HEK293 (cell line): ENCODE data around the gene SLC4A1AP.
A peak's percentile ranks its signal among the peaks of the same experiment; 100 is the strongest.

Experiments
- CTCF ChIA-PET: fragments of 350-600 bp; formaldehyde crosslinking; extraction: SDS; loops from one replicate; lab custom pipeline; 2021; ENCODE audit warnings: antibody characterized with exemption; lab: Yijun Ruan, JAX
- POLR2A ChIA-PET: fragments of 300-600 bp; formaldehyde crosslinking; extraction: SDS; loops from one replicate; lab custom pipeline; 2020; ENCODE audit warnings: antibody characterized with exemption, inconsistent platforms; lab: Yijun Ruan, JAX
- H3K27ac ChIP-seq: fragments of 200-500 bp; sonication (Bioruptor generic); 2 replicates; pipeline ENCODE4 v1.5.1; 2014; ENCODE audit warnings: low read depth, low read length, control low read depth, inconsistent platforms; ENCODE audit errors: extremely low read depth
- H3K36me3 ChIP-seq, 2 experiments: fragments of 200-500 bp in 1 of 2; sonication (Bioruptor generic) in 1 of 2; 1 replicate in 1 of 2; 2 replicates in 1 of 2; pipeline ENCODE4 v1.5.1; 2014 to 2017; ENCODE audit warnings: inconsistent platforms in 2 of 2, low read length in 2 of 2; ENCODE audit not compliant: control insufficient read depth in 2 of 2, insufficient read depth in 1 of 2
- H3K4me1 ChIP-seq: fragments of 200-500 bp; sonication (Bioruptor generic); 2 replicates; pipeline ENCODE4 v1.5.1; 2014; ENCODE audit warnings: mild to moderate bottlenecking, low read length, inconsistent platforms; ENCODE audit not compliant: control insufficient read depth, insufficient read depth
- H3K4me3 ChIP-seq: 2 replicates; pipeline ENCODE4 v1.5.1; 2011; ENCODE audit warnings: low read depth, mild to moderate bottlenecking, control low read depth, low read length, moderate library complexity
- H3K9me3 ChIP-seq: fragments of 200-500 bp; sonication (Bioruptor generic); 2 replicates; pipeline ENCODE4 v1.5.1; 2014; ENCODE audit warnings: low read depth, low read length, inconsistent platforms; ENCODE audit not compliant: control insufficient read depth, insufficient read depth
- HOXA7 ChIP-seq: sonication (generic); formaldehyde crosslinking; IDR thresholded peaks from 2 replicates; pipeline ENCODE4 v1.8.1; 2022; ENCODE audit warnings: missing genetic modification reagents, borderline replicate concordance
- KLF9 ChIP-seq: fragments of 450-650 bp; formaldehyde crosslinking; IDR thresholded peaks from 2 replicates; pipeline ENCODE4 v1.5.1; 2016; ENCODE audit warnings: missing biosample characterization, missing genetic modification characterization, low read depth
- MZF1 ChIP-seq: fragments of 450-650 bp; formaldehyde crosslinking; IDR thresholded peaks from 2 replicates; pipeline ENCODE4 v1.5.1; 2017; ENCODE audit warnings: missing biosample characterization, missing genetic modification characterization, borderline replicate concordance
- RBAK ChIP-seq: fragments of 450-650 bp; formaldehyde crosslinking; IDR thresholded peaks from 2 replicates; pipeline ENCODE4 v1.5.1; 2016; ENCODE audit warnings: missing biosample characterization, missing genetic modification characterization
- SP2 ChIP-seq: fragments of 450-650 bp; formaldehyde crosslinking; IDR thresholded peaks from 2 replicates; pipeline ENCODE4 v1.5.1; 2016; ENCODE audit warnings: missing biosample characterization, missing genetic modification characterization
- ZBTB8A ChIP-seq: fragments of 450-650 bp; formaldehyde crosslinking; IDR thresholded peaks from 2 replicates; pipeline ENCODE4 v1.5.1; 2016; ENCODE audit warnings: missing biosample characterization, missing genetic modification characterization
- ZFP3 ChIP-seq: fragments of 450-650 bp; formaldehyde crosslinking; IDR thresholded peaks from 2 replicates; pipeline ENCODE4 v1.5.1; 2016; ENCODE audit warnings: low read depth, missing biosample characterization, missing genetic modification characterization
- ZNF112 ChIP-seq: fragments of 450-650 bp; formaldehyde crosslinking; IDR thresholded peaks from 2 replicates; pipeline ENCODE4 v1.5.0; 2017; ENCODE audit warnings: missing biosample characterization, missing genetic modification characterization
- ZNF138 ChIP-seq: fragments of 450-650 bp; formaldehyde crosslinking; IDR thresholded peaks from 2 replicates; pipeline ENCODE4 v1.5.1; 2016; ENCODE audit warnings: missing biosample characterization, missing genetic modification characterization, borderline replicate concordance
- ZNF16 ChIP-seq: fragments of 450-650 bp; formaldehyde crosslinking; IDR thresholded peaks from 2 replicates; pipeline ENCODE4 v1.5.1; 2016; ENCODE audit warnings: low read depth, missing biosample characterization, missing genetic modification characterization
- ZNF211 ChIP-seq: fragments of 450-650 bp; formaldehyde crosslinking; IDR thresholded peaks from 2 replicates; pipeline ENCODE4 v1.5.1; 2016; ENCODE audit warnings: low read depth, missing biosample characterization, missing genetic modification characterization
- ZNF248 ChIP-seq: fragments of 450-650 bp; formaldehyde crosslinking; IDR thresholded peaks from 2 replicates; pipeline ENCODE4 v1.5.1; 2017; ENCODE audit warnings: missing biosample characterization, missing genetic modification characterization
- ZNF266 ChIP-seq: fragments of 450-650 bp; formaldehyde crosslinking; IDR thresholded peaks from 2 replicates; pipeline ENCODE4 v1.5.1; 2016; ENCODE audit warnings: missing biosample characterization, missing genetic modification characterization, low read depth
- ZNF416 ChIP-seq: fragments of 450-650 bp; formaldehyde crosslinking; IDR thresholded peaks from 2 replicates; pipeline ENCODE4 v1.5.1; 2016; ENCODE audit warnings: missing biosample characterization, missing genetic modification characterization
- ZNF654 ChIP-seq: fragments of 450-650 bp; formaldehyde crosslinking; IDR thresholded peaks from 2 replicates; pipeline ENCODE4 v1.5.1; 2016; ENCODE audit warnings: low read depth, missing biosample characterization, missing genetic modification characterization
- ZNF701 ChIP-seq: fragments of 450-650 bp; formaldehyde crosslinking; IDR thresholded peaks from 2 replicates; pipeline ENCODE4 v1.5.1; 2016; ENCODE audit warnings: missing biosample characterization, missing genetic modification characterization
- ZNF776 ChIP-seq: fragments of 450-650 bp; formaldehyde crosslinking; IDR thresholded peaks from 2 replicates; pipeline ENCODE4 v1.5.0; 2017; ENCODE audit warnings: missing biosample characterization, missing genetic modification characterization, borderline replicate concordance
- ZNF791 ChIP-seq: fragments of 450-650 bp; formaldehyde crosslinking; IDR thresholded peaks from 2 replicates; pipeline ENCODE4 v1.5.1; 2016; ENCODE audit warnings: missing biosample characterization, missing genetic modification characterization
- ZNF837 ChIP-seq: fragments of 450-650 bp; formaldehyde crosslinking; IDR thresholded peaks from 2 replicates; pipeline ENCODE4 v1.5.1; 2016; ENCODE audit warnings: missing biosample characterization, missing genetic modification characterization
- ZSCAN23 ChIP-seq: fragments of 450-650 bp; formaldehyde crosslinking; IDR thresholded peaks from 2 replicates; pipeline ENCODE4 v1.5.1; 2016; ENCODE audit warnings: missing biosample characterization, missing genetic modification characterization
- TF ChIP-seq, protein P1 (sequence below): fragments of 450-650 bp; formaldehyde crosslinking; IDR thresholded peaks from 2 replicates; pipeline ENCODE4 v1.5.1; 2016; ENCODE audit warnings: missing biosample characterization, missing genetic modification characterization, low read depth
- TF ChIP-seq, protein P2 (sequence below): fragments of 450-650 bp; formaldehyde crosslinking; IDR thresholded peaks from 2 replicates; pipeline ENCODE4 v1.5.1; 2016; ENCODE audit warnings: missing biosample characterization, missing genetic modification characterization

Gene SLC4A1AP

DNA sequence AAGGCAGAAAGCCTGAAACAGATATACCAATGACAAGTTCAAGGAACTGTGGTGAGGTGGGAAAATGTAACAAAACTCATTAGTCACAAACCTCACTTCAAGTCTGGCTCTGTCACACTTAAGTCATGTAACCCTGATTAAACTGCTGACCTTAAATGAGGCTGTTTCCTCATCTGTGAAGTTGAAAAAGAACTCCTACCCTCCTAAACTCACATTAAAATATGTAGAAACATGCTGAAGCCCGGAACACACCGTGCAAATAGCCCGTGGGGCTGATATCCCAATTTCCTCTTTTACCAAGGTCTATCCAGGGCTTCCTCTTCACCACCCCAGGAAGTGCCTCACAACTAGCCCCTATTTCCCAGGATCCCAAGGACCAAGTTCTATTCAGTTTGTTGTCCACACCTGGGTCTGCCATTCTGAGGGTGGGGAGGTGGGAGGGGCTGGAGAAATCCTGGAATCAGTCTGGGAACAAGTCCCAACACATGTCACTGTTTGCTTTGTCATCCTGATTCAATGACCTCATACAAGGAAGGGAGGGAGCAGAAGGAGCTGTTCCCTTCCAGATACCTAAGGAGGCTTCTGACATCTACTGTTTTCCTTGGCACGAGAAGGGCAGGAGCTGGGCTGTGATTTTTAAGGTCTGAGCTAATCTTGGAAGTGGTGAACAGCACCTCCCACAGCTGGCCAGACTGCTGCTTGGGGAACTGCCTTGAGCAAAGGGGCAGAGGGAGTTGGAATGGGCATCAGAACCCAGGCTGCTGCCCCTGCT lies 42.3 kb downstream of the SLC4A1AP start (continued):
- TF ChIP-seq, protein P1, sequence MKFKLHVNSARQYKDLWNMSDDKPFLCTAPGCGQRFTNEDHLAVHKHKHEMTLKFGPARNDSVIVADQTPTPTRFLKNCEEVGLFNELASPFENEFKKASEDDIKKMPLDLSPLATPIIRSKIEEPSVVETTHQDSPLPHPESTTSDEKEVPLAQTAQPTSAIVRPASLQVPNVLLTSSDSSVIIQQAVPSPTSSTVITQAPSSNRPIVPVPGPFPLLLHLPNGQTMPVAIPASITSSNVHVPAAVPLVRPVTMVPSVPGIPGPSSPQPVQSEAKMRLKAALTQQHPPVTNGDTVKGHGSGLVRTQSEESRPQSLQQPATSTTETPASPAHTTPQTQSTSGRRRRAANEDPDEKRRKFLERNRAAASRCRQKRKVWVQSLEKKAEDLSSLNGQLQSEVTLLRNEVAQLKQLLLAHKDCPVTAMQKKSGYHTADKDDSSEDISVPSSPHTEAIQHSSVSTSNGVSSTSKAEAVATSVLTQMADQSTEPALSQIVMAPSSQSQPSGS (tag by site-specific recombination) = peak; percentile 96
- TF ChIP-seq ZSCAN23 (tag by site-specific recombination) = 0 out of 2 replicates have a peak, but pooled peaks have one; percentile 43
- TF ChIP-seq ZNF138 = no peak
- TF ChIP-seq KLF9 (tag by site-specific recombination) = peak; percentile 59; the same call in 1 of the 2 replicates
- TF ChIP-seq MZF1 (tag by site-specific recombination) = peak; percentile 72; the same call in 1 of the 2 replicates

DNA sequence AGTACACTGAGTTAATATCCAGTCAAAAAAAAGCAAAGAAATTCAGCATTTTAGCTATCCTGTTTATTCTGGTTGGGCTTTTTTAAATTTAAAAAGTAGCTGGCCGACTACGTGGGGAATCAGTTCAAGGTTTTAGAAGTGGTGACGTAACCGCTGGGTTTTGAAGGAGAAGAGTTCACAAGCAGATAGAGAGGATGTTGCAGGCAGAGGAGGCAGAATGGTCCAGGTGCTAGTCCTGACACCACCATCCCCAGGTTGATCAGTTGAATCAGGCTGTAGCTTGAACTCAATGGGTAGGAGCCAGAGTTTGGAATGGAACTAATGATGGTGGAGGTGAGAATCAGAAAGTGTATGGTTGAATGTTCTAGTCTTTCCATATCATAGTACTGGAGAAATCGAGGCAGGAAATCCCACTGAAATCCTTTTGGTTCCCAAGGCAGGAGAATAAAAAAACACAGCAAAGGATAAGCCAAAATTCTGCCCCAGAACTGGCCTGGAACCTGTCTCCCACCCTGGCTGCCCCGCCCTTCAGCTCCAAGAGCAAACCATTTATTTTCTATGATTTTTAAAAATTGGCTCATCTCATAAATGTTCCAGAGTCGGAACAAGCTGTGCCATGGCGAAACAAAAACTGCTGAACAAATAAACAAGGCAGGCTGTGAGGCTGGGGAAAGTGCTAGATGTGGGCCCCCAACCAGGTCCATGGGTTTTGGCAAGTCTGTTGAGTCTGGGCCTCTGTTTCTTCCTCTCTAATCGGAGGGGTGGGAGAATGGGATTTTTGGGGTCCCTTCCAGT lies 44.0 kb downstream of the SLC4A1AP start:
- TF ChIP-seq RBAK (tag by site-specific recombination) = no peak
- no peak for TF ChIP-seq ZNF701
- TF ChIP-seq ZNF112 (tag by site-specific recombination) = no peak
- no peak for TF ChIP-seq SP2 (tag by site-specific recombination)
- TF ChIP-seq, protein P2, sequence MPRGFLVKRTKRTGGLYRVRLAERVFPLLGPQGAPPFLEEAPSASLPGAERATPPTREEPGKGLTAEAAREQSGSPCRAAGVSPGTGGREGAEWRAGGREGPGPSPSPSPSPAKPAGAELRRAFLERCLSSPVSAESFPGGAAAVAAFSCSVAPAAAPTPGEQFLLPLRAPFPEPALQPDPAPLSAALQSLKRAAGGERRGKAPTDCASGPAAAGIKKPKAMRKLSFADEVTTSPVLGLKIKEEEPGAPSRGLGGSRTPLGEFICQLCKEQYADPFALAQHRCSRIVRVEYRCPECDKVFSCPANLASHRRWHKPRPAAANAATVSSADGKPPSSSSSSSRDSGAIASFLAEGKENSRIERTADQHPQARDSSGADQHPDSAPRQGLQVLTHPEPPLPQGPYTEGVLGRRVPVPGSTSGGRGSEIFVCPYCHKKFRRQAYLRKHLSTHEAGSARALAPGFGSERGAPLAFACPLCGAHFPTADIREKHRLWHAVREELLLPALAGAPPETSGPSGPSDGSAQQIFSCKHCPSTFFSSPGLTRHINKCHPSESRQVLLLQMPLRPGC (tag by site-specific recombination) = no peak
- no peak for TF ChIP-seq HOXA7 (CRISPR knock-in tag)
- TF ChIP-seq ZNF654 (tag by site-specific recombination) = no peak
- TF ChIP-seq ZFP3 = no peak
- no peak for TF ChIP-seq ZNF837 (tag by site-specific recombination)
- TF ChIP-seq ZNF266 = no peak
- TF ChIP-seq ZBTB8A (tag by site-specific recombination) = no peak
- no peak for TF ChIP-seq ZNF416 (tag by site-specific recombination)
- TF ChIP-seq ZNF16 = no peak
- no peak for TF ChIP-seq ZNF776 (tag by site-specific recombination)
- TF ChIP-seq ZNF248 (tag by site-specific recombination) = no peak
- TF ChIP-seq ZNF791 (tag by site-specific recombination) = no peak
- TF ChIP-seq ZNF211 (tag by site-specific recombination) = no peak
- Histone ChIP-seq H3K4me1 (peaks cover 6% of the 10 kb centered on the region), H3K9me3 (no peaks in the 10 kb centered on the region), H3K36me3 (no peaks in the 10 kb centered on the region), H3K4me3 (no peak overlapping the region), H3K27ac (no peak overlapping the region)
- ChIA-PET CTCF (interaction anchor here (0.7 to 5.8 kb wide), 5 partner anchors 16 to 1474 kb away, joined by 3 to 66 read pairs (median 4); no protein-coding TSS in a partner anchor), POLR2A (no interaction called here)
